ENCODE results near the gene NUDT12.

DNA sequence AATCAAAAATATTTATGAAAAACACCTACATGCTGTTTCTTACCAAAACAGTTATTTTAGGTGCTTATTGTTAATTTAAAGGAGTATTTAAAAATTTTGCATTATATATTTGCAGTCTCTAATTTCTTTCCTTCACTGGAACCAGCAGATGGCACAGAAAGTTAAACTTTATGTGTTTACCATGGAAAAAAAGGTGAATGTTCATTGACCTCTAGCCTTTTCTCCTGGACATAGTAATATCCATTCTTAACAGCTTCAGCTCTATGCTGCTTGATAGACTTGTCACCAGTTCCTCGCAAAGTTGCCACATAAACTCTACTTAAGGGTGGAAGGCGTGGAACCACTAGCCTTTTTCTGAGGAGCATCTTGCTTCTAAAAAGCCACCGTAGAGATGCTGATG lies 38.7 kb upstream of the NUDT12 start:
- no peak for TF ChIP-seq RARB (CRISPR knock-in tag; IDR thresholded peaks at IDR 0.05)
- TF ChIP-seq, protein P1, sequence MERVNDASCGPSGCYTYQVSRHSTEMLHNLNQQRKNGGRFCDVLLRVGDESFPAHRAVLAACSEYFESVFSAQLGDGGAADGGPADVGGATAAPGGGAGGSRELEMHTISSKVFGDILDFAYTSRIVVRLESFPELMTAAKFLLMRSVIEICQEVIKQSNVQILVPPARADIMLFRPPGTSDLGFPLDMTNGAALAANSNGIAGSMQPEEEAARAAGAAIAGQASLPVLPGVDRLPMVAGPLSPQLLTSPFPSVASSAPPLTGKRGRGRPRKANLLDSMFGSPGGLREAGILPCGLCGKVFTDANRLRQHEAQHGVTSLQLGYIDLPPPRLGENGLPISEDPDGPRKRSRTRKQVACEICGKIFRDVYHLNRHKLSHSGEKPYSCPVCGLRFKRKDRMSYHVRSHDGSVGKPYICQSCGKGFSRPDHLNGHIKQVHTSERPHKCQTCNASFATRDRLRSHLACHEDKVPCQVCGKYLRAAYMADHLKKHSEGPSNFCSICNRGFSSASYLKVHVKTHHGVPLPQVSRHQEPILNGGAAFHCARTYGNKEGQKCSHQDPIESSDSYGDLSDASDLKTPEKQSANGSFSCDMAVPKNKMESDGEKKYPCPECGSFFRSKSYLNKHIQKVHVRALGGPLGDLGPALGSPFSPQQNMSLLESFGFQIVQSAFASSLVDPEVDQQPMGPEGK (CRISPR knock-in tag; IDR thresholded peaks at IDR 0.05; ENCODE audit: borderline replicate concordance) = no peak
- no peak for TF ChIP-seq ZFP30 (CRISPR knock-in tag; IDR thresholded peaks at IDR 0.05)
- TF ChIP-seq PPARA (CRISPR knock-in tag; IDR thresholded peaks at IDR 0.05; ENCODE audit: borderline replicate concordance) = no peak
- TF ChIP-seq BACH2 (CRISPR knock-in tag; IDR thresholded peaks at IDR 0.05; ENCODE audit: borderline replicate concordance) = no peak
- TF ChIP-seq, protein P2, sequence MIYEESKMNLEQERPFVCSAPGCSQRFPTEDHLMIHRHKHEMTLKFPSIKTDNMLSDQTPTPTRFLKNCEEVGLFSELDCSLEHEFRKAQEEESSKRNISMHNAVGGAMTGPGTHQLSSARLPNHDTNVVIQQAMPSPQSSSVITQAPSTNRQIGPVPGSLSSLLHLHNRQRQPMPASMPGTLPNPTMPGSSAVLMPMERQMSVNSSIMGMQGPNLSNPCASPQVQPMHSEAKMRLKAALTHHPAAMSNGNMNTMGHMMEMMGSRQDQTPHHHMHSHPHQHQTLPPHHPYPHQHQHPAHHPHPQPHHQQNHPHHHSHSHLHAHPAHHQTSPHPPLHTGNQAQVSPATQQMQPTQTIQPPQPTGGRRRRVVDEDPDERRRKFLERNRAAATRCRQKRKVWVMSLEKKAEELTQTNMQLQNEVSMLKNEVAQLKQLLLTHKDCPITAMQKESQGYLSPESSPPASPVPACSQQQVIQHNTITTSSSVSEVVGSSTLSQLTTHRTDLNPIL (CRISPR knock-in tag; IDR thresholded peaks at IDR 0.05; ENCODE audit: low read depth) = no peak
- TF ChIP-seq ZFP3 (CRISPR knock-in tag; IDR thresholded peaks at IDR 0.05) = no peak
- TF ChIP-seq ISL1 (CRISPR knock-in tag; IDR thresholded peaks at IDR 0.05) = no peak
- no peak for TF ChIP-seq ARNTL (CRISPR knock-in tag; IDR thresholded peaks at IDR 0.05; ENCODE audit: borderline replicate concordance, low read depth)
- TF ChIP-seq, protein P3, sequence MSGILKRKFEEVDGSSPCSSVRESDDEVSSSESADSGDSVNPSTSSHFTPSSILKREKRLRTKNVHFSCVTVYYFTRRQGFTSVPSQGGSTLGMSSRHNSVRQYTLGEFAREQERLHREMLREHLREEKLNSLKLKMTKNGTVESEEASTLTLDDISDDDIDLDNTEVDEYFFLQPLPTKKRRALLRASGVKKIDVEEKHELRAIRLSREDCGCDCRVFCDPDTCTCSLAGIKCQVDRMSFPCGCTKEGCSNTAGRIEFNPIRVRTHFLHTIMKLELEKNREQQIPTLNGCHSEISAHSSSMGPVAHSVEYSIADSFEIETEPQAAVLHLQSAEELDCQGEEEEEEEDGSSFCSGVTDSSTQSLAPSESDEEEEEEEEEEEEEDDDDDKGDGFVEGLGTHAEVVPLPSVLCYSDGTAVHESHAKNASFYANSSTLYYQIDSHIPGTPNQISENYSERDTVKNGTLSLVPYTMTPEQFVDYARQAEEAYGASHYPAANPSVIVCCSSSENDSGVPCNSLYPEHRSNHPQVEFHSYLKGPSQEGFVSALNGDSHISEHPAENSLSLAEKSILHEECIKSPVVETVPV (CRISPR knock-in tag; IDR thresholded peaks at IDR 0.05) = no peak
- no peak for TF ChIP-seq OSR1 (CRISPR knock-in tag; IDR thresholded peaks at IDR 0.05)
- TF ChIP-seq CSDC2 (CRISPR knock-in tag; IDR thresholded peaks at IDR 0.05) = no peak
- TF ChIP-seq, protein P4, sequence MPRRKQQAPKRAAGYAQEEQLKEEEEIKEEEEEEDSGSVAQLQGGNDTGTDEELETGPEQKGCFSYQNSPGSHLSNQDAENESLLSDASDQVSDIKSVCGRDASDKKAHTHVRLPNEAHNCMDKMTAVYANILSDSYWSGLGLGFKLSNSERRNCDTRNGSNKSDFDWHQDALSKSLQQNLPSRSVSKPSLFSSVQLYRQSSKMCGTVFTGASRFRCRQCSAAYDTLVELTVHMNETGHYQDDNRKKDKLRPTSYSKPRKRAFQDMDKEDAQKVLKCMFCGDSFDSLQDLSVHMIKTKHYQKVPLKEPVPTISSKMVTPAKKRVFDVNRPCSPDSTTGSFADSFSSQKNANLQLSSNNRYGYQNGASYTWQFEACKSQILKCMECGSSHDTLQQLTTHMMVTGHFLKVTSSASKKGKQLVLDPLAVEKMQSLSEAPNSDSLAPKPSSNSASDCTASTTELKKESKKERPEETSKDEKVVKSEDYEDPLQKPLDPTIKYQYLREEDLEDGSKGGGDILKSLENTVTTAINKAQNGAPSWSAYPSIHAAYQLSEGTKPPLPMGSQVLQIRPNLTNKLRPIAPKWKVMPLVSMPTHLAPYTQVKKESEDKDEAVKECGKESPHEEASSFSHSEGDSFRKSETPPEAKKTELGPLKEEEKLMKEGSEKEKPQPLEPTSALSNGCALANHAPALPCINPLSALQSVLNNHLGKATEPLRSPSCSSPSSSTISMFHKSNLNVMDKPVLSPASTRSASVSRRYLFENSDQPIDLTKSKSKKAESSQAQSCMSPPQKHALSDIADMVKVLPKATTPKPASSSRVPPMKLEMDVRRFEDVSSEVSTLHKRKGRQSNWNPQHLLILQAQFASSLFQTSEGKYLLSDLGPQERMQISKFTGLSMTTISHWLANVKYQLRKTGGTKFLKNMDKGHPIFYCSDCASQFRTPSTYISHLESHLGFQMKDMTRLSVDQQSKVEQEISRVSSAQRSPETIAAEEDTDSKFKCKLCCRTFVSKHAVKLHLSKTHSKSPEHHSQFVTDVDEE (CRISPR knock-in tag; IDR thresholded peaks at IDR 0.05) = no peak
- TF ChIP-seq, protein P5, sequence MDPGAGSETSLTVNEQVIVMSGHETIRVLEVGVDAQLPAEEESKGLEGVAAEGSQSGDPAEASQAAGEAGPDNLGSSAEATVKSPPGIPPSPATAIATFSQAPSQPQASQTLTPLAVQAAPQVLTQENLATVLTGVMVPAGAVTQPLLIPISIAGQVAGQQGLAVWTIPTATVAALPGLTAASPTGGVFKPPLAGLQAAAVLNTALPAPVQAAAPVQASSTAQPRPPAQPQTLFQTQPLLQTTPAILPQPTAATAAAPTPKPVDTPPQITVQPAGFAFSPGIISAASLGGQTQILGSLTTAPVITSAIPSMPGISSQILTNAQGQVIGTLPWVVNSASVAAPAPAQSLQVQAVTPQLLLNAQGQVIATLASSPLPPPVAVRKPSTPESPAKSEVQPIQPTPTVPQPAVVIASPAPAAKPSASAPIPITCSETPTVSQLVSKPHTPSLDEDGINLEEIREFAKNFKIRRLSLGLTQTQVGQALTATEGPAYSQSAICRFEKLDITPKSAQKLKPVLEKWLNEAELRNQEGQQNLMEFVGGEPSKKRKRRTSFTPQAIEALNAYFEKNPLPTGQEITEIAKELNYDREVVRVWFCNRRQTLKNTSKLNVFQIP (CRISPR knock-in tag; IDR thresholded peaks at IDR 0.05; ENCODE audit: borderline replicate concordance, low read depth) = no peak
